Measurements from ENCODE around the gene GCSH.

- TF ChIP-seq, protein P1, sequence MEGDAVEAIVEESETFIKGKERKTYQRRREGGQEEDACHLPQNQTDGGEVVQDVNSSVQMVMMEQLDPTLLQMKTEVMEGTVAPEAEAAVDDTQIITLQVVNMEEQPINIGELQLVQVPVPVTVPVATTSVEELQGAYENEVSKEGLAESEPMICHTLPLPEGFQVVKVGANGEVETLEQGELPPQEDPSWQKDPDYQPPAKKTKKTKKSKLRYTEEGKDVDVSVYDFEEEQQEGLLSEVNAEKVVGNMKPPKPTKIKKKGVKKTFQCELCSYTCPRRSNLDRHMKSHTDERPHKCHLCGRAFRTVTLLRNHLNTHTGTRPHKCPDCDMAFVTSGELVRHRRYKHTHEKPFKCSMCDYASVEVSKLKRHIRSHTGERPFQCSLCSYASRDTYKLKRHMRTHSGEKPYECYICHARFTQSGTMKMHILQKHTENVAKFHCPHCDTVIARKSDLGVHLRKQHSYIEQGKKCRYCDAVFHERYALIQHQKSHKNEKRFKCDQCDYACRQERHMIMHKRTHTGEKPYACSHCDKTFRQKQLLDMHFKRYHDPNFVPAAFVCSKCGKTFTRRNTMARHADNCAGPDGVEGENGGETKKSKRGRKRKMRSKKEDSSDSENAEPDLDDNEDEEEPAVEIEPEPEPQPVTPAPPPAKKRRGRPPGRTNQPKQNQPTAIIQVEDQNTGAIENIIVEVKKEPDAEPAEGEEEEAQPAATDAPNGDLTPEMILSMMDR (IDR thresholded peaks at IDR 0.05) = no peak
- no peak for TF ChIP-seq POLR2A (IDR thresholded peaks at IDR 0.05)
Measured at GRCh38 chr16:81071805-81072204, 24.4 kb downstream of the GCSH start.

All from Peyer's patch (tissue), 4 donors.